Natural killer cell (primary cell): Measurements from ENCODE around the gene HMGCS2. TPM values are rescaled to one million over a fixed set of nuclear protein-coding genes. Genes with fewer than 3 reads are reported as not detected.

Experiments used
- ATAC-seq, 3 donors: fragments of 150-1000 bp in 2 of 3; fragments of 200-7000 bp in 1 of 3; cut with Tn5 transposase; 1 replicate in 1 of 3; 2 replicates in 2 of 3; pipeline ENCODE4 v1.10.0; 2021; ENCODE audit warnings: mild to moderate bottlenecking in 2 of 3, moderate library complexity in 2 of 3
- DNase-seq, 2 donors: peaks; one replicate each; pipeline versions ENCODE4 v3.0.0 to v3.0.0-alpha.2; 2013 to 2021; ENCODE audit warnings: mixed read lengths in 1 of 2
- H3K27ac ChIP-seq: one replicate; pipeline ENCODE4 v1.5.1; 2013; ENCODE audit warnings: mild to moderate bottlenecking, low read length
- H3K27me3 ChIP-seq: one replicate; pipeline ENCODE4 v1.6.1; 2013; ENCODE audit warnings: low read length; ENCODE audit not compliant: control insufficient read depth, insufficient read depth
- H3K36me3 ChIP-seq: one replicate; pipeline ENCODE4 v1.6.1; 2013; ENCODE audit warnings: low read length; ENCODE audit not compliant: control insufficient read depth, insufficient read depth
- H3K4me1 ChIP-seq: one replicate; pipeline ENCODE4 v1.6.1; 2013; ENCODE audit warnings: low read length; ENCODE audit not compliant: control insufficient read depth, insufficient read depth
- H3K4me3 ChIP-seq: one replicate; pipeline ENCODE4 v1.5.1; 2013; ENCODE audit warnings: low read length
- H3K9me3 ChIP-seq: one replicate; pipeline ENCODE4 v1.6.1; 2013; ENCODE audit warnings: low read length; ENCODE audit not compliant: control insufficient read depth, insufficient read depth
- H3K27ac Mint-ChIP-seq, 2 donors: one replicate each; pipeline ENCODE4 v1.8.0; 2022; ENCODE audit warnings: mild to moderate bottlenecking in 2 of 2, mixed read lengths in 2 of 2, moderate library complexity in 1 of 2
- H3K27me3 Mint-ChIP-seq, 2 donors: one replicate each; pipeline ENCODE4 v1.8.0; 2022; ENCODE audit warnings: low read depth in 2 of 2, mixed read lengths in 2 of 2
- H3K36me3 Mint-ChIP-seq: one replicate; pipeline ENCODE4 v1.8.0; 2022; ENCODE audit warnings: mixed read lengths
- H3K4me1 Mint-ChIP-seq, 2 donors: one replicate each; pipeline ENCODE4 v1.8.0; 2022; ENCODE audit warnings: mixed read lengths in 2 of 2
- H3K4me3 Mint-ChIP-seq: one replicate; pipeline ENCODE4 v1.8.0; 2022; ENCODE audit warnings: mild to moderate bottlenecking, moderate library complexity, mixed read lengths
- H3K9me3 Mint-ChIP-seq, 2 donors: one replicate each; pipeline ENCODE4 v1.8.0; 2022; ENCODE audit warnings: mixed read lengths in 2 of 2
- CTCF ChIP-seq: fragments of 200-600 bp; IDR thresholded peaks from one replicate; pipeline ENCODE4 v1.8.0; 2022; ENCODE audit warnings: antibody characterized with exemption
- WGBS: methylation state at CpG from one replicate; pipeline ENCODE4 v1.1.7; 2013; ENCODE audit warnings: missing lambda C conversion rate; ENCODE audit not compliant: insufficient coverage; 5-methylcytosine and 5-hydroxymethylcytosine counted together
- intact Hi-C: fragments of 100-400 bp; cut with micrococcal nuclease; formaldehyde crosslinking; loops from one replicate; pipeline ENCODE4 v1.14.2; 2022
- total RNA-seq, 4 donors: library from RNA; stranded (reverse); fragments of 120-200 nt in 1 of 4; gene quantifications; one replicate each; pipeline versions ENCODE4 v1.2.3 to v1.2.4, GENCODE V29; 2013 to 2022

The HMGCS2 gene
- total RNA-seq, 3 donors from 2014 or later (not counting 1 experiment from before 2014, with no cell fraction given), result not detected

- ATAC-seq, result no peak
- Histone ChIP-seq H3K4me3 (no peak overlapping the region), H3K4me1 (no peaks in the 10 kb centered on the region), H3K27ac (no peak overlapping the region), H3K27me3 (peaks cover 2% of the 10 kb centered on the region), H3K36me3 (no peaks in the 10 kb centered on the region), H3K9me3 (no peaks in the 10 kb centered on the region)
- H3K27ac Mint-ChIP-seq, result no peak overlapping the region
- no peak overlapping the region for H3K4me3 Mint-ChIP-seq
- H3K9me3 Mint-ChIP-seq, result no peaks in the 10 kb centered on the region
- H3K27me3 Mint-ChIP-seq, result peaks cover 16 to 21% of the 10 kb centered on the region in 2 donors
- no peaks in the 10 kb centered on the region for H3K4me1 Mint-ChIP-seq
- intact Hi-C loops, result no loop called here
- DNase-seq, result no peak
- H3K36me3 Mint-ChIP-seq, result no peaks in the 10 kb centered on the region
- WGBS, result 79% methylated on average over 6 of the region's 6 CpGs
- TF ChIP-seq CTCF, result no peak
These were observed 4.5 kb downstream of the HMGCS2 start for GRCh38 chr1:119764220-119764619.

GRCh38 chr1:119762953-119763352 is 5.8 kb downstream of the HMGCS2 start:
- no peak overlapping the region for H3K4me3 Mint-ChIP-seq
- intact Hi-C loops, result no loop called here
- no peak for TF ChIP-seq CTCF
- Histone ChIP-seq H3K27ac (no peak overlapping the region), H3K36me3 (no peaks in the 10 kb centered on the region), H3K4me3 (no peak overlapping the region), H3K27me3 (peaks cover 2% of the 10 kb centered on the region), H3K4me1 (no peaks in the 10 kb centered on the region), H3K9me3 (no peaks in the 10 kb centered on the region)
- no peak for ATAC-seq
- no peaks in the 10 kb centered on the region for H3K9me3 Mint-ChIP-seq
- no peak for DNase-seq
- WGBS, result 57% methylated on average over 1 of the region's 1 CpG
- peaks cover 5 to 6% of the 10 kb centered on the region in 2 donors for H3K4me1 Mint-ChIP-seq
- no peaks in the 10 kb centered on the region for H3K36me3 Mint-ChIP-seq
- H3K27me3 Mint-ChIP-seq, result peaks cover 16 to 21% of the 10 kb centered on the region in 2 donors
- H3K27ac Mint-ChIP-seq, result no peak overlapping the region

- Histone ChIP-seq H3K9me3 (no peaks in the 10 kb centered on the region), H3K36me3 (no peaks in the 10 kb centered on the region), H3K4me1 (no peaks in the 10 kb centered on the region), H3K4me3 (no peak overlapping the region), H3K27ac (no peak overlapping the region), H3K27me3 (peaks cover 2% of the 10 kb centered on the region)
- no peaks in the 10 kb centered on the region for H3K9me3 Mint-ChIP-seq
- 71% methylated on average over 1 of the region's 1 CpG for WGBS
- no peak overlapping the region for H3K27ac Mint-ChIP-seq
- H3K4me1 Mint-ChIP-seq, result peaks cover 5 to 6% of the 10 kb centered on the region in 2 donors
- intact Hi-C loops, result no loop called here
- H3K4me3 Mint-ChIP-seq, result no peak overlapping the region
- no peak for DNase-seq
- ATAC-seq, result no peak
- no peak for TF ChIP-seq CTCF
- H3K27me3 Mint-ChIP-seq, result peaks cover 15 to 22% of the 10 kb centered on the region in 2 donors
- H3K36me3 Mint-ChIP-seq, result no peaks in the 10 kb centered on the region
These were observed 6.3 kb downstream of the HMGCS2 start for GRCh38 chr1:119762409-119762808.

- ATAC-seq (peak in 1 of 3 donors; percentile 42), DNase-seq (no peak)
- H3K4me3 ChIP-seq, result no peak overlapping the region
- peaks cover 2% of the 10 kb centered on the region for H3K27me3 ChIP-seq
- Mint-ChIP-seq H3K27ac (no peak overlapping the region), H3K4me1 (peaks cover 5 to 6% of the 10 kb centered on the region in 2 donors), H3K9me3 (no peaks in the 10 kb centered on the region), H3K27me3 (peaks cover 12 to 22% of the 10 kb centered on the region in 2 donors), H3K36me3 (no peaks in the 10 kb centered on the region), H3K4me3 (peak overlapping the region; percentile 17)
- no peak for TF ChIP-seq CTCF
- no peaks in the 10 kb centered on the region for H3K4me1 ChIP-seq
- no peak overlapping the region for H3K27ac ChIP-seq
- no peaks in the 10 kb centered on the region for H3K36me3 ChIP-seq
- no peaks in the 10 kb centered on the region for H3K9me3 ChIP-seq
- intact Hi-C loops, result no loop called here
- WGBS, result 4% methylated on average over 2 of the region's 3 CpGs
These were observed 10.1 kb downstream of the HMGCS2 start for GRCh38 chr1:119758584-119758983.
